ENCODE data around the gene CSMD2.

Gene CSMD2

DNA sequence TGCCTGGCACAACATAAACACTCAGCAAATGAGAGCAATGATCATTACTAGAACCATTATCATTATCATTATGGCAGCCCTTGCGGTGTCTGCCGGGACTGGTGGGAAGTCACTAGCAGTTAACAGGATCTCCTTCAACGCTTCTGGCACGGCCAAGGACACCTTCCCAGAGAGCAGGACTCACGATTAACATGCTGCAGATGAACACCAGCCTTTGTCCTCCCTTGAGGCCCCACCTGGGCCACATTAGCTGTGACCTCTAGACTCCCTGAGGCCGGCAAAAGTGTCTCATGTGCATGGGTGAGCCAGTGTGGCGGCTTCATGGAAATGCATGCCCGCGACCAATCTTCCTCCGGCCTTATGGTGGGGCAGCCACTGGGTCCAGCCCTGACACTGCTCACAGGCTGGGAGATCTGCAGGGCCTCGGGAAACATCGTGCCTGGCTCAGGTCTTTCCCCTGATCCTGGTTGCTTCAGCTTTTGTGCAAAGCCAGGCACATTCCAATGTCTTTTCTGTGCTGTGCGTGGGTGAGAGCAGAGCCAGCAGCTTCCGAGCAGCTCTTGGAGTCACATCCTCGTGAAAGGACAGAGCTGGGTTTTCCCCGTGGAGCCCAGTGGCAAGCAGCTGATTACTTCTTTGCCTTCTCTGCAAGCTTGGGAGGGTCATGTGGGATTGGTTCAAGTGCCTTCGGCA is 193.9 kb downstream of the CSMD2 start:
- H3K4me3 ChIP-seq (ENCODE audit: control insufficient read depth, low read depth, low read length): no peak overlapping the region
- TF ChIP-seq, protein P1, sequence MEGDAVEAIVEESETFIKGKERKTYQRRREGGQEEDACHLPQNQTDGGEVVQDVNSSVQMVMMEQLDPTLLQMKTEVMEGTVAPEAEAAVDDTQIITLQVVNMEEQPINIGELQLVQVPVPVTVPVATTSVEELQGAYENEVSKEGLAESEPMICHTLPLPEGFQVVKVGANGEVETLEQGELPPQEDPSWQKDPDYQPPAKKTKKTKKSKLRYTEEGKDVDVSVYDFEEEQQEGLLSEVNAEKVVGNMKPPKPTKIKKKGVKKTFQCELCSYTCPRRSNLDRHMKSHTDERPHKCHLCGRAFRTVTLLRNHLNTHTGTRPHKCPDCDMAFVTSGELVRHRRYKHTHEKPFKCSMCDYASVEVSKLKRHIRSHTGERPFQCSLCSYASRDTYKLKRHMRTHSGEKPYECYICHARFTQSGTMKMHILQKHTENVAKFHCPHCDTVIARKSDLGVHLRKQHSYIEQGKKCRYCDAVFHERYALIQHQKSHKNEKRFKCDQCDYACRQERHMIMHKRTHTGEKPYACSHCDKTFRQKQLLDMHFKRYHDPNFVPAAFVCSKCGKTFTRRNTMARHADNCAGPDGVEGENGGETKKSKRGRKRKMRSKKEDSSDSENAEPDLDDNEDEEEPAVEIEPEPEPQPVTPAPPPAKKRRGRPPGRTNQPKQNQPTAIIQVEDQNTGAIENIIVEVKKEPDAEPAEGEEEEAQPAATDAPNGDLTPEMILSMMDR (IDR thresholded peaks at IDR 0.05; ENCODE audit: control insufficient read depth, insufficient read depth, low read depth, low read length, missing control alignments): no peak
- DNase-seq (ENCODE audit: low read depth): peak; percentile 69

DNA sequence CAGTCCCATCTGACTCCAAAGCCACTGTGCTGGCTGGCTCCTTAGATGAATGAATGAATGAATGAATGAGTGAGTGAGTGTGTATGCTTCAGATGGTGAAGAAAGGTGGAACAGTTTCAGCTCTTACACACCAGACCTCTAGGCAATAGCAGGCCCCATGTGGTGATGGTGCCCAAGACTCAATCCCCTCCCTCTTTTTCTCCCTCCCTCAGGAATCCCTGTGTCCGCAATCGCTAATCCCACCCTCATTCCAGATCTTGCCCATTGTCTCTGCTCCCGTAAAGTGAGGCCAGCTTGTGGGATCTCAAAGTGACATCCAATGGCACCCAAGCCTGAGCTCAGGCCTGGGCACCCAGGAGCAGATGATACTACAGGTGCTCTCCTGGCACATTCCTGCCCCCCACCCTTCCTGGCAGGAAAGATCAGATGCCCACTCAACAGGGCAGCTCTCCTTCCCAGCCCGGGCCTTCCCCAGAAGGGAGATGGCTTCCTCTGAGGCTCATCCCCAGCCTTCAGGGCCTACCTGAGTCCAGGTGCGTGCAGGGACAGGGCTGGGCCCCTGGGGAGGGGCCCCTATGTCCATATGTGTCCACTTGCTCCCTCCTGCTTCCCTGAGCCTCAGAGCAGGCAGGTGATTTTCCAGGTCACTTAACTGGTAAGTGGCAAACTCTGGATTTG is 194.7 kb downstream of the CSMD2 start:
- no peak for DNase-seq (ENCODE audit: low read depth)
- no peak overlapping the region for H3K4me3 ChIP-seq (ENCODE audit: control insufficient read depth, low read depth, low read length)
- TF ChIP-seq, protein P1 (IDR thresholded peaks at IDR 0.05; ENCODE audit: control insufficient read depth, insufficient read depth, low read depth, low read length, missing control alignments): no peak

DNA sequence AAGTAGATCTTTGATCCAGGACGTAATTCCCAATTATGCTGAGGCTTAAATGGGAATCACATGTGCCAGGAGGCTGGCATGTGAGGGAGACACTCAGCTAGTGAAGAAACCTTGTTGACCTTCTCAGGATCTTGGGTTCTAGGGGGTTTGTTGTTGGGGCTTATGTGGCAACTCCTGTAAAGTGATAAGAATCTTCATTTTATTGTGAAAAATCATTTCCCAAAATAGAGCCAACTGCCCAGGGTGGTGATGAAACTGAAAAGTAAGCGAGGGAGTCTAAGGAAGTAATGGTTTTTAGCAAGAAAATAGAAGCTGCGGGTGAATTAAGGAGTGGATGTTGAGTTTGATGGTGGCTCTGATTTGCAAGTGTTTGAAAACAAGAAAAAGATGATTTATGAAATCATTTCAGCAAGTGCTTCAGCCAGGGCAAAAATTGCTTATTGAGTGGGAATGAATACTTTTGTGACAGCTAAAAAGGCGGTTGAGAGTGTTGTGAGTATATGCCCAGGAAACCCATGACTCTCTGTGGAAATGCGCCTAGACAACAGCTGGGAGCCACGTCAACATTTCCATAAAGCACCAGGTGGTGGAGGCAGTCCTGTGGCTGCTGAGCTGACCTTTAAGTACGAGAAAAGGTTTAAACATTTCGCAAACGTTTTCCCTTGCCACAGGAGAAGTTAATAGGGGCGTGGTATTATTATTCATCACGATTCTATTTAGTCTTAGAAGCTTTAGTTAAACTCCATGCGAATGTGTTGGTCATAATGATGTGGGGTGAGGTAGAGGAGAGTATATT is 198.5 kb downstream of the CSMD2 start:
- peak; percentile 93 for DNase-seq (ENCODE audit: low read depth)
- TF ChIP-seq, protein P1 (IDR thresholded peaks at IDR 0.05; ENCODE audit: control insufficient read depth, insufficient read depth, low read depth, low read length, missing control alignments): no peak
- no peak overlapping the region for H3K4me3 ChIP-seq (ENCODE audit: control insufficient read depth, low read depth, low read length)

DNA sequence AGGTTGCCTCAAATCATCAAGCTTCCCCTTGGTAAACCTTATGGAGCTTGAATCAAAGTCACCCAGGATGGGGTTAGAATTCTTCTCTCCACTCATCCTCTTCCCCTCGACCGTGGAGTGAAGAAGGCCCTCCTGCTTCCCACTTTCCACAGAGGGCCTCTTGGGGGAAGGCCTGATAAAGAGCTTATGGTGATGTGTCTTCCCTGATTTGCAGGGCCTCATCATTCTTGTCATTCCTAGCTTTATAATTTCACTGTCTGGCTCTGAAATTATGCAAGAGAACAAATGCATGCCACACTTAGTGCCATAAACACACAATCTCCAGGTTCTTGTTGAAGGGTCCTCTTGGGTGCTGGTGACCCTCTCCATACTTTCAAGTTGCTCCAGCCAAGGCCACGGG is 199.9 kb downstream of the CSMD2 start:
- H3K4me3 ChIP-seq (ENCODE audit: control insufficient read depth, low read depth, low read length): no peak overlapping the region
- no peak for DNase-seq (ENCODE audit: low read depth)
- TF ChIP-seq, protein P1 (IDR thresholded peaks at IDR 0.05; ENCODE audit: control insufficient read depth, insufficient read depth, low read depth, low read length, missing control alignments): no peak

DNA sequence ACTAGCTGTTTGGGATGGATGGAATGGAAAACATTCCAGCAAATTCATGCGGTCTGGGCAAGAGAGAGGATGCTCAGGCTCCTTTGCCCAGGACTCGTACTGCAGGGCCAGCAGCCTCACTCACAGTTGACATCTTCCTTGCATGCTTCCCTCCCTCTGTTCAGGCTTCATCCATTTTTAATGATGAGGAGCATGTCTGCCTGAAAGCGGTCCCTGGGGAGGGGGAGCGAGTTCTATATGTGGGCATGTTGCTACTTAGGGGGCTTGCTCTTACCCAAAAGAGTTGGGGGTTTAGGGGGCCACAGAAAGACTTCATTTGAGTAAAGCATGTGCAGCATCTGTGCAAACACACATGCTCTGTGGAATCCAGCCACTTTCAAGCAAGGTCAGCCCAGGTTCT is 203.0 kb downstream of the CSMD2 start:
- DNase-seq (ENCODE audit: low read depth): no peak
- no peak overlapping the region for H3K4me3 ChIP-seq (ENCODE audit: control insufficient read depth, low read depth, low read length)
- TF ChIP-seq, protein P1 (IDR thresholded peaks at IDR 0.05; ENCODE audit: control insufficient read depth, insufficient read depth, low read depth, low read length, missing control alignments): no peak

DNA sequence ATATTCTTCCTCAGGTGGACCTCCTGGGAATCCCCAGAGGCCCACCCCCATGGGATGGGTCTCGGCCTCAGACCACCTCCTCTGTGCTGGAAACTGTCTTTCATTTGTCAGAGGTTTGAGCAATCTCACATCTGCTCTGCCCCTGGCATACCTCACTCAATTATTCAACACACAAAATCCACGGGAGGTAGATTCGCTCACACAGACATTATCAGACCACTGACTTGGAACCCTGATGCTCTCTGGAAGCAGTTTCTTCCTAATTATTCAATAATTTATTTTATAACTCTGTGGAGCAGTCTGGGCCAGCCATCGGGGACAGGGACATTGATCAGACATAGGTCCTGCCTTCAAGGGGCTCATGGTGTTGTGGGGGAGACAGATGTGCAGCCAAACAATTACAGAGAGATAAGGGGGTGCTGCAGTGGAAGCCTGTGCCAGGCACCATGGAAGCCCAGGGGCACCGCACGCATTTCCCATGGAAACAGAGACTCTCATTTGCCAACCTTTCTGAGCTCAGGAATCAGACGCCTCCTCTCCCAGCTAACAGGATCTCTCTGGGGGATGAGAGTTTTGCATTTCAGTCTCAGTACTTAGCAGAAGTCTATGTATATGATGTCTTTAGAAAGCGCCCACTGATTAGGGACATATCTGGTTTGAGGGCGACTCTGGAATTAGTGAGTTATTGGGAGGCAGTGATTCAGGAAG is 204.7 kb downstream of the CSMD2 start:
- DNase-seq (ENCODE audit: low read depth): no peak
- H3K4me3 ChIP-seq (ENCODE audit: control insufficient read depth, low read depth, low read length): no peak overlapping the region
- TF ChIP-seq, protein P1 (IDR thresholded peaks at IDR 0.05; ENCODE audit: control insufficient read depth, insufficient read depth, low read depth, low read length, missing control alignments): no peak
